Spleen (tissue), 11 donors: ENCODE data around the gene CYP3A5. TPM values are rescaled to one million over a fixed set of nuclear protein-coding genes. Genes with fewer than 3 reads are reported as not detected.

ENCODE experiments used
- DNase-seq: peaks from one replicate; pipeline ENCODE4 v3.0.0-alpha.2; 2020
- H3K27ac ChIP-seq, 8 donors: fragments of 200-600 bp; sonication (generic) in 7 of 8; 1 replicate in 4 of 8; 2 replicates in 4 of 8; pipeline versions ENCODE4 v1.5.0 to v1.8.0; 2016 to 2021; ENCODE audit warnings: inconsistent platforms in 4 of 8, mild to moderate bottlenecking in 4 of 8, moderate library complexity in 1 of 8
- H3K27me3 ChIP-seq, 7 donors: fragments of 200-600 bp; sonication (generic) in 6 of 7; replicated peaks in 1 of 7; 1 replicate in 4 of 7; 2 replicates in 3 of 7; pipeline versions ENCODE4 v1.5.0 to v1.8.0; 2016 to 2021; ENCODE audit warnings: inconsistent platforms in 3 of 7, mild to moderate bottlenecking in 1 of 7
- H3K36me3 ChIP-seq, 6 donors: fragments of 200-600 bp; sonication (generic) in 5 of 6; 1 replicate in 4 of 6; 2 replicates in 2 of 6; pipeline versions ENCODE4 v1.5.0 to v1.8.0; 2016 to 2021; ENCODE audit warnings: inconsistent platforms in 2 of 6
- H3K4me1 ChIP-seq, 6 donors: fragments of 200-600 bp; sonication (generic) in 5 of 6; 1 replicate in 3 of 6; 2 replicates in 3 of 6; pipeline versions ENCODE4 v1.5.0 to v1.8.0; 2016 to 2021; ENCODE audit warnings: inconsistent platforms in 3 of 6
- H3K4me3 ChIP-seq, 8 donors: fragments of 200-600 bp; sonication (generic) in 7 of 8; 1 replicate in 4 of 8; 2 replicates in 4 of 8; pipeline versions ENCODE4 v1.5.0 to v1.8.0; 2016 to 2021; ENCODE audit warnings: inconsistent platforms in 4 of 8, mild to moderate bottlenecking in 4 of 8, moderate library complexity in 2 of 8
- H3K9me3 ChIP-seq, 8 donors: fragments of 200-600 bp; sonication (generic) in 7 of 8; 1 replicate in 4 of 8; 2 replicates in 4 of 8; pipeline versions ENCODE4 v1.5.0 to v1.8.0; 2016 to 2021; ENCODE audit warnings: inconsistent platforms in 4 of 8
- CTCF ChIP-seq, 11 experiments: fragments of 200-600 bp in 7 of 11; fragments of 450-650 bp in 4 of 11; sonication (generic) in 4 of 11; IDR thresholded peaks in 8 of 11; conservative IDR thresholded peaks in 3 of 11; 1 replicate in 7 of 11; 2 replicates in 4 of 11; pipeline versions ENCODE4 v1.4.0 to v1.8.0; 2016 to 2021; ENCODE audit warnings: antibody characterized with exemption in 11 of 11, inconsistent platforms in 4 of 11, mild to moderate bottlenecking in 1 of 11
- POLR2A ChIP-seq, 3 donors: fragments of 450-650 bp; IDR thresholded peaks; one replicate each; pipeline ENCODE4 v1.5.1; 2017; ENCODE audit warnings: antibody characterized with exemption in 3 of 3, mild to moderate bottlenecking in 1 of 3
- POLR2AphosphoS5 ChIP-seq, 3 donors: sonication (generic); formaldehyde crosslinking; IDR thresholded peaks; one replicate each; pipeline ENCODE4 v1.5.1; 2017; ENCODE audit warnings: antibody characterized with exemption in 3 of 3
- WGBS, 5 donors: extraction: QIAGEN DNeasy Blood & Tissue Kit in 3 of 5; methylation state at CpG; one replicate each; pipeline versions ENCODE4 v1.1.5 to v1.1.7; 2013 to 2018; 5-methylcytosine and 5-hydroxymethylcytosine counted together
- intact Hi-C: fragments of 100-400 bp; cut with DNase I; formaldehyde crosslinking; loops from one replicate; pipeline ENCODE4 v1.15.0; 2023; ENCODE audit warnings: low total_unique reads
- polyA plus RNA-seq, 3 donors: library from polyadenylated mRNA; stranded (reverse); fragments of 200-250 nt; gene quantifications; one replicate each; pipeline ENCODE4 v1.2.1, GENCODE V29; 2013
- total RNA-seq, 7 donors: library from RNA; depleted of rRNA in 3 of 7; stranded (reverse); fragments of >200 nt in 3 of 7; fragmentation: NEBNext Ultra II Directional in 4 of 7; extraction: Animal tissue kit (Norgen Biotek cat#: 25700) in 4 of 7; gene quantifications; one replicate each; pipeline versions ENCODE4 v1.1.0 to v1.2.1, GENCODE V29; 2016 to 2021
- donor health status: healthy with polysubstance abuse.
- donor health status: DM: no; HTN: no; CAD: no; lungs with moderate emphysema.
- donor health status: DM: no; HTN: no; CAD: no.
- donor health status: Bipolar disorder and iron deficiency.
- donor health status: healthy.
- donor health status: DM: no; HTN: no; CAD: no.
- donor health status: DM: yes; HTN: yes; CAD: no.

CYP3A5 gene
- total and polyA plus RNA-seq, 10 donors = 0.09 to 0.10 TPM; not detected in 8

GRCh38 chr7:99628471-99629465 lies 51.0 kb downstream of the CYP3A5 start:
- H3K4me1 ChIP-seq = peaks cover 0 to 37% (median 7%) of the 10 kb centered on the region in 6 donors
- no peaks in the 10 kb centered on the region for H3K9me3 ChIP-seq
- no peak overlapping the region for H3K27ac ChIP-seq
- TF ChIP-seq CTCF (IDR thresholded peaks at IDR 0.05 in 8 of 11, conservative IDR thresholded peaks at IDR 0.05 in 3 of 11) = no peak
- no peak for TF ChIP-seq POLR2AphosphoS5 (IDR thresholded peaks at IDR 0.05)
- TF ChIP-seq POLR2A (IDR thresholded peaks at IDR 0.05) = no peak
- 84 to 93% (median 86%) methylated on average over 11 to 14 of the region's 14 CpGs for WGBS, 5 donors
- peaks cover 4 to 100% (median 92%) of the 10 kb centered on the region in 6 donors for H3K36me3 ChIP-seq
- no peak overlapping the region for H3K4me3 ChIP-seq
- intact Hi-C loops = no loop called here
- no peak for DNase-seq
- no peaks in the 10 kb centered on the region for H3K27me3 ChIP-seq

GRCh38 chr7:99627513-99627912 lies 52.3 kb downstream of the CYP3A5 start:
- Histone ChIP-seq H3K27ac (no peak overlapping the region), H3K9me3 (no peaks in the 10 kb centered on the region), H3K4me1 (peaks cover 4 to 49% (median 16%) of the 10 kb centered on the region in 6 donors), H3K4me3 (no peak overlapping the region), H3K27me3 (no peaks in the 10 kb centered on the region), H3K36me3 (peaks cover 4 to 100% (median 97%) of the 10 kb centered on the region in 6 donors)
- intact Hi-C loops = no loop called here
- no peak for DNase-seq
- TF ChIP-seq POLR2A (IDR thresholded peaks at IDR 0.05) (no peak), POLR2AphosphoS5 (IDR thresholded peaks at IDR 0.05) (no peak), CTCF (IDR thresholded peaks at IDR 0.05 in 8 of 11, conservative IDR thresholded peaks at IDR 0.05 in 3 of 11) (no peak)
- WGBS, 5 donors = 95 to 97% (median 96%) methylated on average over 11 of the region's 11 CpGs

GRCh38 chr7:99626661-99627060 lies 53.1 kb downstream of the CYP3A5 start:
- Histone ChIP-seq H3K4me1 (peaks cover 4 to 51% (median 16%) of the 10 kb centered on the region in 6 donors), H3K4me3 (no peak overlapping the region), H3K27me3 (no peaks in the 10 kb centered on the region), H3K36me3 (peaks cover 4 to 100% (median 99%) of the 10 kb centered on the region in 6 donors), H3K9me3 (no peaks in the 10 kb centered on the region), H3K27ac (no peak overlapping the region)
- no peak for DNase-seq
- intact Hi-C loops = no loop called here
- no peak for TF ChIP-seq POLR2A (IDR thresholded peaks at IDR 0.05)
- no peak for TF ChIP-seq POLR2AphosphoS5 (IDR thresholded peaks at IDR 0.05)
- TF ChIP-seq CTCF (IDR thresholded peaks at IDR 0.05 in 8 of 11, conservative IDR thresholded peaks at IDR 0.05 in 3 of 11) = no peak
- 86 to 97% (median 92%) methylated on average over 1 of the region's 1 CpG for WGBS, 5 donors

GRCh38 chr7:99625961-99626360 lies 53.8 kb downstream of the CYP3A5 start:
- H3K9me3 ChIP-seq = no peaks in the 10 kb centered on the region
- DNase-seq = no peak
- H3K36me3 ChIP-seq = peaks cover 5 to 100% (median 100%) of the 10 kb centered on the region in 6 donors
- H3K27me3 ChIP-seq = no peaks in the 10 kb centered on the region
- no peak overlapping the region for H3K27ac ChIP-seq
- peaks cover 4 to 51% (median 16%) of the 10 kb centered on the region in 6 donors for H3K4me1 ChIP-seq
- TF ChIP-seq POLR2A (IDR thresholded peaks at IDR 0.05) = no peak
- TF ChIP-seq CTCF (IDR thresholded peaks at IDR 0.05 in 8 of 11, conservative IDR thresholded peaks at IDR 0.05 in 3 of 11) = no peak
- no peak for TF ChIP-seq POLR2AphosphoS5 (IDR thresholded peaks at IDR 0.05)
- intact Hi-C loops = no loop called here
- 91 to 97% (median 96%) methylated on average over 4 of the region's 4 CpGs for WGBS, 5 donors
- no peak overlapping the region for H3K4me3 ChIP-seq
